OCI-LY1 (cell line): ENCODE data around the gene EYS.

Experiments used
- H2AFZ ChIP-seq: fragments of 200-600 bp; sonication (generic), shearing (Covaris generic); 2 replicates; pipeline ENCODE4 v1.6.0; 2014; ENCODE audit warnings: antibody characterized with exemption, mild to moderate bottlenecking, low read length
- H3F3A ChIP-seq: fragments of 200-600 bp; sonication (generic), shearing (Covaris generic); 2 replicates; pipeline ENCODE4 v1.6.0; 2014; ENCODE audit warnings: mild to moderate bottlenecking, antibody characterized with exemption, low read length, moderate library complexity; ENCODE audit not compliant: insufficient read depth
- H3K27ac ChIP-seq: fragments of 200-600 bp; sonication (generic); 2 replicates; pipeline ENCODE4 v1.5.1; 2014; ENCODE audit warnings: low read length, mixed run types, mild to moderate bottlenecking, low read depth; ENCODE audit not compliant: poor library complexity, severe bottlenecking
- H3K27me3 ChIP-seq: fragments of 200-600 bp; sonication (generic); 2 replicates; pipeline ENCODE4 v1.6.0; 2014; ENCODE audit warnings: antibody characterized with exemption, mild to moderate bottlenecking, low read length, moderate library complexity; ENCODE audit not compliant: insufficient read depth
- H3K36me3 ChIP-seq: fragments of 200-600 bp; sonication (generic); 2 replicates; pipeline ENCODE4 v1.6.1; 2014; ENCODE audit warnings: mild to moderate bottlenecking, antibody characterized with exemption, low read length, moderate library complexity, mixed read lengths; ENCODE audit not compliant: insufficient read depth
- H3K4me1 ChIP-seq: fragments of 200-600 bp; sonication (generic); 2 replicates; pipeline ENCODE4 v1.5.1; 2014; ENCODE audit warnings: mild to moderate bottlenecking, low read length, moderate library complexity; ENCODE audit not compliant: insufficient read depth, severe bottlenecking
- H3K4me2 ChIP-seq: fragments of 200-600 bp; sonication (generic), shearing (Covaris generic); 2 replicates; pipeline ENCODE4 v1.6.1; 2014; ENCODE audit warnings: low read length
- H3K4me3 ChIP-seq: fragments of 200-600 bp; sonication (generic); 2 replicates; pipeline ENCODE4 v1.5.1; 2014; ENCODE audit warnings: low read length, low read depth, mild to moderate bottlenecking, mixed read lengths; ENCODE audit not compliant: poor library complexity, severe bottlenecking
- H3K79me2 ChIP-seq: fragments of 200-600 bp; shearing (Covaris generic); 2 replicates; pipeline ENCODE4 v1.6.1; 2016; ENCODE audit warnings: mixed run types, low read length, mixed read lengths; ENCODE audit not compliant: insufficient read depth
- H3K9ac ChIP-seq: fragments of 200-600 bp; sonication (generic), shearing (Covaris generic); 2 replicates; pipeline ENCODE4 v1.6.1; 2014; ENCODE audit warnings: mild to moderate bottlenecking, low read length, mixed read lengths
- H3K9me2 ChIP-seq: fragments of 200-600 bp; sonication (generic), shearing (Covaris generic); 2 replicates; pipeline ENCODE4 v1.6.1; 2014; ENCODE audit warnings: low read depth, mild to moderate bottlenecking, low read length, mixed read lengths
- H3K9me3 ChIP-seq: fragments of 200-600 bp; shearing (Covaris generic); 2 replicates; pipeline ENCODE4 v1.6.1; 2014; ENCODE audit warnings: low read length, mixed read lengths
- H4K20me1 ChIP-seq: fragments of 200-600 bp; sonication (generic), shearing (Covaris generic); 2 replicates; pipeline ENCODE4 v1.6.0; 2016; ENCODE audit warnings: mild to moderate bottlenecking, low read length; ENCODE audit not compliant: insufficient read depth
- EZH2 ChIP-seq: fragments of 200-600 bp; sonication (generic), shearing (Covaris generic); IDR thresholded peaks from 2 replicates; pipeline ENCODE4 v1.8.0; 2017; ENCODE audit warnings: borderline replicate concordance, mixed run types, mild to moderate bottlenecking, antibody characterized with exemption, low read length, moderate library complexity, mixed read lengths
- TF ChIP-seq, protein P1 (sequence below): fragments of 200-600 bp; sonication (generic), shearing (Covaris generic); IDR thresholded peaks from 2 replicates; pipeline ENCODE4 v1.5.1; 2017; ENCODE audit warnings: mild to moderate bottlenecking, antibody characterized with exemption, low read length, moderate library complexity, mixed read lengths

Gene EYS

GRCh38 chr6:64776359-64776758 lies 930.7 kb downstream of the EYS start:
- H3K9ac ChIP-seq, result no peak overlapping the region
- H3K9me2 ChIP-seq, result no peaks in the 10 kb centered on the region
- H2AFZ ChIP-seq, result no peak overlapping the region
- no peaks in the 10 kb centered on the region for H3K27me3 ChIP-seq
- H3K36me3 ChIP-seq, result no peaks in the 10 kb centered on the region
- H3K4me3 ChIP-seq, result no peak overlapping the region
- no peaks in the 10 kb centered on the region for H4K20me1 ChIP-seq
- H3K4me1 ChIP-seq, result no peaks in the 10 kb centered on the region
- no peak overlapping the region for H3K27ac ChIP-seq
- no peaks in the 10 kb centered on the region for H3K79me2 ChIP-seq
- no peak overlapping the region for H3K4me2 ChIP-seq
- TF ChIP-seq, protein P1, sequence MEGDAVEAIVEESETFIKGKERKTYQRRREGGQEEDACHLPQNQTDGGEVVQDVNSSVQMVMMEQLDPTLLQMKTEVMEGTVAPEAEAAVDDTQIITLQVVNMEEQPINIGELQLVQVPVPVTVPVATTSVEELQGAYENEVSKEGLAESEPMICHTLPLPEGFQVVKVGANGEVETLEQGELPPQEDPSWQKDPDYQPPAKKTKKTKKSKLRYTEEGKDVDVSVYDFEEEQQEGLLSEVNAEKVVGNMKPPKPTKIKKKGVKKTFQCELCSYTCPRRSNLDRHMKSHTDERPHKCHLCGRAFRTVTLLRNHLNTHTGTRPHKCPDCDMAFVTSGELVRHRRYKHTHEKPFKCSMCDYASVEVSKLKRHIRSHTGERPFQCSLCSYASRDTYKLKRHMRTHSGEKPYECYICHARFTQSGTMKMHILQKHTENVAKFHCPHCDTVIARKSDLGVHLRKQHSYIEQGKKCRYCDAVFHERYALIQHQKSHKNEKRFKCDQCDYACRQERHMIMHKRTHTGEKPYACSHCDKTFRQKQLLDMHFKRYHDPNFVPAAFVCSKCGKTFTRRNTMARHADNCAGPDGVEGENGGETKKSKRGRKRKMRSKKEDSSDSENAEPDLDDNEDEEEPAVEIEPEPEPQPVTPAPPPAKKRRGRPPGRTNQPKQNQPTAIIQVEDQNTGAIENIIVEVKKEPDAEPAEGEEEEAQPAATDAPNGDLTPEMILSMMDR, result no peak
- no peak for TF ChIP-seq EZH2
- H3F3A ChIP-seq, result no peaks in the 10 kb centered on the region
- H3K9me3 ChIP-seq, result no peaks in the 10 kb centered on the region

DNA sequence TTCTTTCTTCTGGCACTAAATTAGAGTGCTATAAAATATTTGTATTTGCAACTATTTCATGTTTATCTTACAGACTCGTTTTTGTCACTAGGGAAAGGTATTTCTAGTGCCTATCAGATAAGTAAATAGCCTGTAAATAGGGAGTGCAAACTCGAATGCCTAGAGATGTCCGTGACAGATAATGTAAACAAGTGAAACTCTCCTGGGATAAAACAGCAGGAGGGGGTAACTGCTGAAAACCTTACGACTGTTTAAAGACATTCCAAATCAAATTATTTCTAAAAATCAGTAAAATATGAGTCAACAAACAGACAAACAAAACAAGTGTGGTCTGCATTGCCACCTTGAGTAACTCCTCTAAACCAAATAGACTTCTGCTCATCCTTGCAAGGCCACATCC lies 932.1 kb downstream of the EYS start:
- Histone ChIP-seq H4K20me1 (no peaks in the 10 kb centered on the region), H3K36me3 (no peaks in the 10 kb centered on the region), H3K27ac (no peak overlapping the region), H3K9ac (no peak overlapping the region), H3F3A (no peaks in the 10 kb centered on the region), H3K4me1 (no peaks in the 10 kb centered on the region), H3K4me2 (no peak overlapping the region), H3K79me2 (no peaks in the 10 kb centered on the region), H3K27me3 (no peaks in the 10 kb centered on the region), H3K9me2 (no peaks in the 10 kb centered on the region), H3K9me3 (no peaks in the 10 kb centered on the region), H2AFZ (no peak overlapping the region), H3K4me3 (no peak overlapping the region)
- no peak for TF ChIP-seq EZH2
- TF ChIP-seq, protein P1, result no peak

DNA sequence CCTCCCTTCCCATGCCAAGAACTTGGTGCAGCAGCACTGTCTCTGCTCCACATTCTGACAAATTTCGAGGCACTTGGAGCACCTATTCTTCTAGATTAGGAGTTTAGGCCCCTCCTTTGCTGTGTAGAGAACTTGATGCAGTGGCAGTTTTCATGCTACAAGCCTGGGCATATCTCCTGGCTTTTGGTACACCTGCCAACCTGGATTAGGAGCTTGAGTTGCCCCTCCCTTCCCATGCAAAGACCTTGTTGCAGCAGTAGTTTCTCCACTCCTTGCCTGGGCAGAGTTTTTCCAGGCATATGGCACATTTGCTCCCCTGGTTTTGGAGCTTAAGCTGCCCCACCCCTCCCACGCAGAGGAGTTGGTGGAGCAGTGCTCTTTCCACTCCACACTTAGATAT lies 956.1 kb downstream of the EYS start:
- Histone ChIP-seq H3K36me3 (no peaks in the 10 kb centered on the region), H3K9me2 (no peaks in the 10 kb centered on the region), H3K27ac (no peak overlapping the region), H3K4me2 (no peak overlapping the region), H3K4me1 (no peaks in the 10 kb centered on the region), H3K9me3 (no peaks in the 10 kb centered on the region), H3F3A (no peaks in the 10 kb centered on the region), H3K27me3 (no peaks in the 10 kb centered on the region), H2AFZ (no peak overlapping the region), H4K20me1 (no peaks in the 10 kb centered on the region), H3K9ac (no peak overlapping the region), H3K4me3 (no peak overlapping the region), H3K79me2 (no peaks in the 10 kb centered on the region)
- TF ChIP-seq, protein P1, result no peak
- TF ChIP-seq EZH2, result no peak
